ENCODE data around the gene XYLT1.
"Not testable (repeated sequence)": the region's sequence is repeated elsewhere in the genome, so short reads cannot be mapped to it uniquely, and the experiment has no call there.

Gene XYLT1

DNA sequence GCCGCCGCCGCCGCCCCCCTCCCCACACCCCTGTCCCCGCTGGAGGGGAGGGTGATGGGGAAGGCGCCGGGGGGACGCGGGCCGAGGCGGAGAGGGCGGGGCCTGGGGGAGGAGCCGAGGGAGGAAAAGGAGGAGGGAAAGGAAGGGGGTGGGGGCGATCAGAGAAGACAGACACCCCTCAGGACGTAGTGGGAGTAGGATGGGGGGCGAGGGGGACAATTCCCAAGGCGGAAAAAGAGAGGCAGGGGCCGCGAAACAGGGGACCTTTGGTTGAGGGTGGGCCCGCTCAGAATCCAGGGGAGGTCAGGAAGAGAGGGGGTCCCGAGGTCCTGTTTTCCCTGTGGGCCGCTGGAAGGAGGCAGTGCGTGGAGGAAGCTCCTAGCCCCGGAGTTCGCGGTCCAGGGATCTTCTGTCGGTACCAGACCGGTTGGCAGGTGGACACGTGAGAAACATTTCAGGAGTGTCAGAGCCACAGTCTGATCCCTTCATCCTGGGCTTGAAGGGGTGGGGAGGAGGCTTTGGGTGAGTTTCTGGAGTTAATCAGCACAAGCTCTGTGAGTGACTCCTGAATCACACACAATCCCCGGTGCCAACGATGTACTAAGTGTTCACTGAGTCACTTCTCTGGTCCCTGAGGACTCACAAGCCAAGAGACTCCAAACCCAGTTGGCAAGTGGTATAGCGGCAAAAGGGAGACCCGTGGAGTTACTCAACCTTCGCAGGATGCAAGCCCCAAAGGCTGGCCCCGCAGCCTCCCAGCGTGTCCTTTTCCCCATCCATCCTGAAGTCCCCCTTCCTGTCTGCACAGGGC, at the start of gene XYLT1:
Gene XYLT1, minus strand, starts transcription at position 53 of the 811 bp plus-strand sequence. CDS start 164 bp downstream, outside the sequence.
- DNase-seq (ENCODE audit: low read depth), result peak; percentile 46

DNA sequence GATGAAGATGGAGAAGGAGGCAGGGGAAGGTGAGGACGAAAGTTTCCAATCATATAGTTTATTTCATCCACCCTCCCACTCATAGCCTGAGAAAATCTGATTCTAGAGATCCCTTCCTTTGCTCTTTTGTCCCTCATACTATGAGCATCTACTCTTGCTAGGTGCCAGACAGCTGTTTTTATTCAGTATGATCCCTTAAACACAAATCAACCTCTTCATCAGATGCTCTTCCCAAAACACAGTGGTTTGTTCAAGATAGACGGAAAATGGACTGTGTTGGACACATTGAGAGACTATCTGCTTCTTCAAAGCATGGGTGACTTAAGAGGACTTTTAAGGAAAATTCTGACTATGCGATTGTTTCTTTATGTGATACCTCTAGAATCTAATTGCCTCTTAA, 49.4 kb upstream of the XYLT1 start:
- DNase-seq (ENCODE audit: low read depth), result no peak

GRCh38 chr16:17519101-17519955, 48.6 kb upstream of the XYLT1 start:
- DNase-seq (ENCODE audit: low read depth), result no peak

- no peak for DNase-seq (ENCODE audit: low read depth)
These were observed 47.7 kb upstream of the XYLT1 start for GRCh38 chr16:17518441-17518840.

GRCh38 chr16:17515421-17516210, 44.9 kb upstream of the XYLT1 start:
- no peak for DNase-seq (ENCODE audit: low read depth)

DNA sequence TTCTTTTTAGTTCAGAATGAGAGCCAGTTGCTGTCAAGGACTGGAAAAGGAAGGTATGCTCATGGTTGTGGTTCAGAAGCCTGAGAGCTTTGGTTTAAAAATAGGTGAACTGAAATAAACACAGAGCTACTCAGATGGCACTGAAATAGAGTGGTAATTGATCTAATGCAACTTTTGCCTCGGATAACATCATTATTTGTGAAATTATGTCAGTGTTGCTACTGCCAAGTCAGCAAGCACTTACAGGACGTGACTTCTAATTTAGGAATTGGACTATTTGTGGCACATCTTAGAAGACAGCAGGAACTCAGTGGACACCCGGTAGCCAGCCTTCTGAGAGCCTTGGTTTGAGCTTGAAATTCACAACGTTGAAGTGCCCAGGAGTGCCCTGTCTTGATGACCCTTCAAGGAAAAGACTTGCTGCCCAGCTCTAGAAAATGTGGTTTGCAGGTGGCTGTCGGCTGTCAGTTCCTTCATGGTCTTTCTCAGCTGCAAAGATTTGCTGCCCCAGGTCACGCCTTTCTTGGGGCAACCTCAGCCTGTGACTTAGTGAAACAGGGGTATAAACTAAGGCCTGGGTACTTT, 42.0 kb upstream of the XYLT1 start:
- DNase-seq (ENCODE audit: low read depth), result no peak

GRCh38 chr16:17511340-17511739, 40.6 kb upstream of the XYLT1 start:
- no peak for DNase-seq (ENCODE audit: low read depth)

DNA sequence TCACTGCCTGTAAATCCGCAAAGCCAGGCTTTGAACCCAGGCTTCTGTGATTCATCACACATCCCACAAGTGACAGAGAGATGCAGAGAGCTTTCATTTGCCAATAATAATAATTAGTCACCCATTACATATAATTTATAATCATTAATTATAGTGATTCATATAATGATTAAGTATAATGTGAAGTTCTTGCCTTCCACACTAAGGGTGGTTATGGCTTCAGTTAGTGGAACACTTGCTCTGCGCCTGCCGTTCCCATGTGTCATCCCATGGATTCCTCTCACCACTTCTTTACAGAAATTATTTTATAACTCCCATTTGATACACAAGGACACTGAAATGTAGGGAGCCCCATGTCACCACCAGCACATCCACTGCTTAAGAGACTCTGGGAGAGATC, 39.8 kb upstream of the XYLT1 start:
- DNase-seq (ENCODE audit: low read depth), result no peak

DNA sequence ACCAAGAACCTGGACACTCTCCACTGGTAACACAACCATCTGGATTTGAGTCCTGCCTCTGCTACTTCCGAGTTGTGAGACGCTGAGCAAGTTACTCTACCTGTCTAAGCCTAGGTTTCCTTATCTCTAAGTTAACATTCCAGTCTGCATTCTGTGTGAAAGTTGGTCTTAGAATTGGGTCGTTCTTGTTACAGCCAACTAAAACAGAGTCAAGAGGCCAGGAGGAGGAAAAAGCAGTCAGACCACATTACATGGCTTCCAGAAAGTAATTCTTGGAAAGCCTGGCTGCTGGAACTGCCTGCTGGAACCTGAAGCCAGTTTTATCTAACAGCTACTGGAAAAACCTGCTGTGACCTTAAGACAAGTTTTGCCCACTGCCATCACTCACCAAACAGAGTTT, 38.4 kb upstream of the XYLT1 start:
- DNase-seq (ENCODE audit: low read depth), result no peak

DNA sequence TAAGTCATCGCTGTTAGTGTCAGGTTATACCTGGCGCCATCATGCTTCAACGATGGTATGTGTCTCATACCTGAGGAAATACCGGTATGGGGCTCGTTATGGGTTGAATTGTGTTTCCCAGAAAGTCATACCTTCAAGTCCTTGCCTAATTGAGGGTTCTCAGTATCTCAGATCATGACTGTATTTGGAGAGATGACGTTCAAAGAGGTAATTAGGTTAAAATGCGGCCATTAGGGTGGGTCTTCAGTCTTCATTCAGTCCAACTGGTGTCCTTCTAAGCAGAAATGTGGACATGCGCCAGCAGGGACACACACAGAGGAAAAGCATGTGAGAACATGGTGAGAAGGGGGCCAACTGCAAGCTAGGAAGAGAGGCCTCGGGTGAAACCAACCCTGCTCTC, 37.5 kb upstream of the XYLT1 start:
- no peak for DNase-seq (ENCODE audit: low read depth)

GRCh38 chr16:17507516-17507915, 36.8 kb upstream of the XYLT1 start:
- not testable (repeated sequence) for DNase-seq (ENCODE audit: low read depth)

DNA sequence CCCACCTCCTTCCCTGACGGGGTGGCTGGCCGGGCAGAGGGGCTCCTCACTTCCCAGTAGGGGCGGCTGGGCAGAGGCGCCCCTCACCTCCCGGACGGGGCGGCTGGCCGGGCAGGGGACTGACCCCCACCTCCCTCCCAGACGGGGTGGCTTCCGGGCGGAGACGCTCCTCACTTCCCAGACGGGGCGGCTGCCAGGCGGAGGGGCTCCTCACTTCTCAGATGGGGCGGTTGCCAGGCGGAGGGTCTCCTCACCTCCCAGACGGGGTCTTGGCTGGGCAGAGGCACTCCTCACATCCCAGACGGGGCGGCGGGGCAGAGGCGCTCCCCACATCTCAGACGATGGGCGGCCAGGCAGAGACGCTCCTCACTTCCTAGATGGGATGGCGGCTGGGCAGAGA, 35.1 kb upstream of the XYLT1 start:
- not testable (repeated sequence) for DNase-seq (ENCODE audit: low read depth)

DNA sequence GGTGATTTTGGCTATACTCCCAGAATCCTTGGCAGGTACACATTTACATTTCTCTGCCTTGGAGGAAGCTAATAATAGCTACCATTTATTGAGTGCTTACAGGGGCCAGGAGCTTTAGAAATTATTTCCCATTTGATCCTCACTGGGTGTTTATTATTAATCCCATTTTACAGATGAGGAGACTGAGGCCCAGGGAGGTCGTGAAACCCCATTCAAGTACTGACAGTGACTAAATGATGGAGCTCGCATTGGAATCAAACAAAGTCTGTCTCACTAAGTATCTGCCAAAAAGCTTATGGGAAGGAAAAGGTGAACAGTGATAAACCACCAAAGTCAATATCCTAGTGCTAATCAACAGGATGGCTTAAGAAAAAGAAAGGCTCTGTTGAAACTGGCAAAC, 33.3 kb upstream of the XYLT1 start:
- no peak for DNase-seq (ENCODE audit: low read depth)

GRCh38 chr16:17503331-17503730, 32.6 kb upstream of the XYLT1 start:
- no peak for DNase-seq (ENCODE audit: low read depth)

- no peak for DNase-seq (ENCODE audit: low read depth)
These were observed 30.6 kb upstream of the XYLT1 start for GRCh38 chr16:17501321-17501720.

- DNase-seq (ENCODE audit: low read depth), result no peak
These were observed 28.6 kb upstream of the XYLT1 start for GRCh38 chr16:17499223-17499902.

DNA sequence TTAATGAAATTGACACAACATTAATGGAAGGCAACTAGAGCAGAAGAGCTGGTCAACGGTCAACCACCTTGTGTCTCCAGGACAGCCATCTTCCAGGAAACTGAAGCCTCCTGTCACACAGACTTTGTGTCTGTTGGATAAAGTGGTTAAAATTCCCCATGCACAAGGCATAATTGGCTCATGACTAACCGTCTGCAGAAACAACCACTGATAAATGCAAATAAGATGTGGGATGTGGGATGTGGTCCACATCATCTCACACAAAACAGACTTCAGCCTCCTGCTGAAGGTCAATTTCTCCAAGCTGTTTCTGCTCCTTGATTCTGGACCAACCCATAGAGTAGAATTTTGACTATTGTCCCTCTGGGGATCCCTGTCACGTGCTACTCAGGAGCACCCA, 26.9 kb upstream of the XYLT1 start:
- no peak for DNase-seq (ENCODE audit: low read depth)

DNA sequence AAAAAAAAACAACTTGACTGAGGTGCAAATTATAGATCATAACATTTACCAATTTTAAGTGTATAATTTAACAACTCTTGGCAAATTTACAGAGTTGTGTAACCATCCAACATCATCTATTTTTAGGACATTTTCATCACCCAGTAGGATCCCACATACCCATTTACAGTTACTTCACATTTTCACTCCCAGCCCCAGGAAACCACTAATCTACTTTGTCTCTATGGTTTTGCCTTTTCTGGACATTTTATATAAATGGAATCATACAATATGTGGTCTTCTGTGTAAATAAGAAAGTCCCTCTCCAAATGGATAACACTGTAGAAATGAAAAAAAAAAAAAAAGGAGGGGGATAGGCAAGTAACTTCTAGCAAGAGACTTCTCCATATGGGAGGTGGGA, 26.1 kb upstream of the XYLT1 start:
- DNase-seq (ENCODE audit: low read depth), result no peak

- no peak for DNase-seq (ENCODE audit: low read depth)
These were observed 22.3 kb upstream of the XYLT1 start for GRCh38 chr16:17493012-17493411.

GRCh38 chr16:17491140-17491662, 20.4 kb upstream of the XYLT1 start:
- no peak for DNase-seq (ENCODE audit: low read depth)

DNA sequence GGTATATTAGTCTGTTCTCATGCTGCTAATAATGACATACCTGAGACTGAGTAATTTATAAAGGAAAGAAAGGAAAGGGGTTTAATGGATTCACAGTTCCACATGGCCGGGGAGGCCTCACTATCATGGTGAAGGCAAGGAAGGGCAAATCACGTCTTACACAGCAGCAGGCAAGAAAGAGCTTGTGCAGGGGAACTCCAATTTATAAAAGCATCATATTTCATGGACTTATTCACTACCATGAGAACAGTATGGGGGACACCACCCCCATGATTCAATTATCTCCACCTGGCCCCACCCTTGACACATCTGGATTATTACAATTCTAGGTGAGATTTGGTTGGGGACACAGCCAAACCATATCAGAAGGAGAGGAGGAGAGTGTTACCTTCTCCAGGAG, 17.7 kb upstream of the XYLT1 start:
- no peak for DNase-seq (ENCODE audit: low read depth)
